Neuronal stem cell (in vitro differentiated cells): Measurements from ENCODE around the gene TMCC1.

Experiments used
- DNase-seq: peaks from one replicate; pipeline ENCODE4 v3.0.0-alpha.2; 2013; ENCODE audit warnings: low spot score
- H2AFZ ChIP-seq: one replicate; pipeline ENCODE4 v1.6.1; 2013; ENCODE audit warnings: mild to moderate bottlenecking, low read length, inconsistent platforms
- H2AK5ac ChIP-seq: 2 replicates; pipeline ENCODE4 v1.6.1; 2013; ENCODE audit warnings: low read depth, mild to moderate bottlenecking, inconsistent platforms, low read length, moderate library complexity, mixed read lengths
- H2BK120ac ChIP-seq: 2 replicates; pipeline ENCODE4 v1.6.1; 2013; ENCODE audit warnings: low read depth, mild to moderate bottlenecking, inconsistent platforms, low read length, moderate library complexity, mixed read lengths
- H2BK12ac ChIP-seq: one replicate; pipeline ENCODE4 v1.6.1; 2013; ENCODE audit warnings: low read length, inconsistent platforms
- H2BK15ac ChIP-seq: 2 replicates; pipeline ENCODE4 v1.6.1; 2013; ENCODE audit warnings: mild to moderate bottlenecking, low read length, inconsistent platforms, mixed read lengths
- H2BK5ac ChIP-seq: one replicate; pipeline ENCODE4 v1.6.1; 2013; ENCODE audit warnings: inconsistent platforms, mild to moderate bottlenecking, low read length, moderate library complexity
- H3K14ac ChIP-seq: one replicate; pipeline ENCODE4 v1.6.1; 2013; ENCODE audit warnings: low read length, inconsistent platforms
- H3K18ac ChIP-seq: 2 replicates; pipeline ENCODE4 v1.6.1; 2013; ENCODE audit warnings: low read length, inconsistent platforms
- H3K23ac ChIP-seq: 2 replicates; pipeline ENCODE4 v1.6.1; 2013; ENCODE audit warnings: low read depth, mild to moderate bottlenecking, mixed read lengths, low read length, inconsistent platforms; ENCODE audit not compliant: poor library complexity
- H3K27ac ChIP-seq: replicated peaks from 3 replicates; pipeline ENCODE4 v1.5.1; 2013; ENCODE audit warnings: low read length, inconsistent platforms
- H3K27me3 ChIP-seq, 3 experiments: 2 replicates each; pipeline ENCODE4 v1.6.1; 2013; ENCODE audit warnings: low read length in 3 of 3, mild to moderate bottlenecking in 2 of 3, inconsistent platforms in 1 of 3, low read depth in 1 of 3, mixed read lengths in 1 of 3, moderate library complexity in 1 of 3; ENCODE audit not compliant: control insufficient read depth in 3 of 3, insufficient read depth in 3 of 3
- H3K36me3 ChIP-seq, 2 donors: replicated peaks in 1 of 2; 2 replicates each; pipeline ENCODE4 v1.6.1; 2013; ENCODE audit warnings: low read length in 2 of 2; ENCODE audit not compliant: control insufficient read depth in 2 of 2, insufficient read depth in 2 of 2
- H3K4ac ChIP-seq: 2 replicates; pipeline ENCODE4 v1.6.1; 2013; ENCODE audit warnings: inconsistent platforms, mild to moderate bottlenecking, low read length, moderate library complexity
- H3K4me1 ChIP-seq, 2 donors: 1 replicate in 1 of 2; 2 replicates in 1 of 2; pipeline ENCODE4 v1.6.1; 2013; ENCODE audit warnings: low read length in 2 of 2, low read depth in 1 of 2; ENCODE audit not compliant: control insufficient read depth in 2 of 2, insufficient read depth in 1 of 2
- H3K4me2 ChIP-seq: one replicate; pipeline ENCODE4 v1.6.1; 2013; ENCODE audit warnings: mild to moderate bottlenecking, low read length, inconsistent platforms; ENCODE audit not compliant: insufficient read depth, poor library complexity, severe bottlenecking
- H3K4me3 ChIP-seq, 2 donors: 2 replicates each; pipeline ENCODE4 v1.5.1; 2013; ENCODE audit warnings: low read length in 2 of 2, mild to moderate bottlenecking in 2 of 2, inconsistent platforms in 1 of 2, moderate library complexity in 1 of 2
- H3K79me1 ChIP-seq: one replicate; pipeline ENCODE4 v1.6.1; 2013; ENCODE audit warnings: low read depth, mild to moderate bottlenecking, inconsistent platforms, low read length, moderate library complexity
- H3K9ac ChIP-seq: one replicate; pipeline ENCODE4 v1.6.1; 2013; ENCODE audit warnings: mild to moderate bottlenecking, low read depth, low read length, inconsistent platforms; ENCODE audit not compliant: poor library complexity
- H3K9me3 ChIP-seq, 2 donors: replicated peaks in 1 of 2; 2 replicates each; pipeline versions ENCODE3 to v1.6.1; 2013; ENCODE audit warnings: low read length in 2 of 2, mild to moderate bottlenecking in 2 of 2, inconsistent platforms in 1 of 2, low read depth in 1 of 2, mixed read lengths in 1 of 2, moderate library complexity in 1 of 2; ENCODE audit not compliant: control insufficient read depth in 2 of 2, insufficient read depth in 1 of 2
- H4K8ac ChIP-seq: one replicate; pipeline ENCODE4 v1.6.1; 2013; ENCODE audit warnings: low read depth, mild to moderate bottlenecking, inconsistent platforms, low read length, moderate library complexity
- H4K91ac ChIP-seq: one replicate; pipeline ENCODE4 v1.6.1; 2013; ENCODE audit warnings: low read length, low read depth, mild to moderate bottlenecking, inconsistent platforms; ENCODE audit not compliant: poor library complexity
- WGBS, 2 donors: extraction: QIAGEN DNeasy Blood & Tissue Kit; methylation state at CpG; one replicate each; pipeline ENCODE4 v1.1.7; 2013; ENCODE audit warnings: missing lambda C conversion rate in 2 of 2, mixed read lengths in 1 of 2; ENCODE audit not compliant: insufficient read length in 2 of 2, insufficient replicate concordance in 1 of 2; ENCODE audit errors: extremely low coverage in 2 of 2; 5-methylcytosine and 5-hydroxymethylcytosine counted together

TMCC1 gene

GRCh38 chr3:129897026-129897425 is 3.5 kb upstream of the TMCC1 start:
- H4K8ac ChIP-seq, result no peak overlapping the region
- no peak for DNase-seq
- no peak overlapping the region for H2AFZ ChIP-seq
- WGBS, 2 donors, result no CpG with 5 or more reads among the region's 3 CpGs
- no peak overlapping the region for H3K27ac ChIP-seq
- H3K27me3 ChIP-seq, result no peaks in the 10 kb centered on the region
- no peak overlapping the region for H3K14ac ChIP-seq
- no peak overlapping the region for H3K4ac ChIP-seq
- H3K9me3 ChIP-seq, result peaks cover 0 to 3% of the 10 kb centered on the region in 2 donors
- H2BK15ac ChIP-seq, result no peak overlapping the region
- no peak overlapping the region for H3K9ac ChIP-seq
- no peak overlapping the region for H3K4me2 ChIP-seq
- H3K23ac ChIP-seq, result no peak overlapping the region
- H2BK120ac ChIP-seq, result no peak overlapping the region
- H3K36me3 ChIP-seq, result peaks cover 0 to 8% of the 10 kb centered on the region in 2 donors
- H3K79me1 ChIP-seq, result no peaks in the 10 kb centered on the region
- H2AK5ac ChIP-seq, result no peak overlapping the region
- H3K4me3 ChIP-seq, result no peak overlapping the region
- H3K18ac ChIP-seq, result no peak overlapping the region
- H4K91ac ChIP-seq, result no peak overlapping the region
- H2BK12ac ChIP-seq, result no peak overlapping the region
- H2BK5ac ChIP-seq, result no peak overlapping the region
- peaks cover 1 to 3% of the 10 kb centered on the region in 2 donors for H3K4me1 ChIP-seq

GRCh38 chr3:129892857-129893580 is 492 bp downstream of the TMCC1 start:
- peak overlapping the region; percentile 93 for H3K18ac ChIP-seq
- H3K79me1 ChIP-seq, result peaks cover 2% of the 10 kb centered on the region
- peak overlapping the region; percentile 94 for H2AFZ ChIP-seq
- no peak overlapping the region for H2BK15ac ChIP-seq
- H3K36me3 ChIP-seq, result peaks cover 0 to 20% of the 10 kb centered on the region in 2 donors
- H3K9me3 ChIP-seq, result no peaks in the 10 kb centered on the region
- peak overlapping the region; percentile 86 for H3K27ac ChIP-seq
- H2BK120ac ChIP-seq, result no peak overlapping the region
- H2AK5ac ChIP-seq, result peak overlapping the region; percentile 54
- peak overlapping the region; percentile 56 for H3K4me2 ChIP-seq
- no peaks in the 10 kb centered on the region for H3K27me3 ChIP-seq
- H3K4me1 ChIP-seq, result peaks cover 5 to 17% of the 10 kb centered on the region in 2 donors
- H3K4me3 ChIP-seq, result peak overlapping the region; percentile 59 to 86
- no peak overlapping the region for H2BK12ac ChIP-seq
- no CpG with 5 or more reads among the region's 62 CpGs for WGBS, 2 donors
- H3K9ac ChIP-seq, result peak overlapping the region; percentile 91
- no peak overlapping the region for H4K8ac ChIP-seq
- peak overlapping the region; percentile 91 for H2BK5ac ChIP-seq
- no peak overlapping the region for H4K91ac ChIP-seq
- no peak overlapping the region for H3K4ac ChIP-seq
- H3K23ac ChIP-seq, result peak overlapping the region; percentile 77
- peak; percentile 72 for DNase-seq
- no peak overlapping the region for H3K14ac ChIP-seq

GRCh38 chr3:129892486-129892856 is 1.0 kb downstream of the TMCC1 start:
- H4K8ac ChIP-seq, result no peak overlapping the region
- H3K4me3 ChIP-seq, result peak overlapping the region; percentile 59 to 86
- no peak overlapping the region for H2BK120ac ChIP-seq
- H2AFZ ChIP-seq, result peak overlapping the region; percentile 94
- peak overlapping the region; percentile 91 for H2BK5ac ChIP-seq
- no peak overlapping the region for H2AK5ac ChIP-seq
- no peak overlapping the region for H4K91ac ChIP-seq
- peaks cover 5 to 17% of the 10 kb centered on the region in 2 donors for H3K4me1 ChIP-seq
- no peak overlapping the region for H2BK15ac ChIP-seq
- no peak overlapping the region for H3K14ac ChIP-seq
- no peaks in the 10 kb centered on the region for H3K9me3 ChIP-seq
- DNase-seq, result no peak
- H3K27me3 ChIP-seq, result no peaks in the 10 kb centered on the region
- no peak overlapping the region for H3K4ac ChIP-seq
- H3K79me1 ChIP-seq, result peaks cover 2% of the 10 kb centered on the region
- H3K36me3 ChIP-seq, result peaks cover 0 to 23% of the 10 kb centered on the region in 2 donors
- H2BK12ac ChIP-seq, result no peak overlapping the region
- H3K18ac ChIP-seq, result no peak overlapping the region
- no peak overlapping the region for H3K9ac ChIP-seq
- peak overlapping the region; percentile 86 for H3K27ac ChIP-seq
- H3K4me2 ChIP-seq, result peak overlapping the region; percentile 56
- H3K23ac ChIP-seq, result no peak overlapping the region
- WGBS, 2 donors, result no CpG with 5 or more reads among the region's 13 CpGs

- H3K4me3 ChIP-seq, result no peak overlapping the region
- WGBS, 2 donors, result no CpG with 5 or more reads among the region's 2 CpGs
Measured at GRCh38 chr3:129890891-129891290, 2.6 kb downstream of the TMCC1 start.

More at GRCh38 chr3:129890891-129891290, 2.6 kb downstream of the TMCC1 start:
- Histone ChIP-seq H2BK12ac (no peak overlapping the region), H3K4me2 (no peak overlapping the region), H4K8ac (no peak overlapping the region), H3K36me3 (peaks cover 0 to 28% of the 10 kb centered on the region in 2 donors), H2BK15ac (no peak overlapping the region), H3K18ac (no peak overlapping the region), H3K79me1 (peaks cover 2% of the 10 kb centered on the region), H4K91ac (no peak overlapping the region), H3K4me1 (peaks cover 5 to 17% of the 10 kb centered on the region in 2 donors), H3K9ac (no peak overlapping the region), H2AK5ac (no peak overlapping the region), H2AFZ (no peak overlapping the region), H3K9me3 (peaks cover 0 to 3% of the 10 kb centered on the region in 2 donors), H3K4ac (no peak overlapping the region), H3K27ac (no peak overlapping the region), H3K14ac (no peak overlapping the region), H3K23ac (no peak overlapping the region), H3K27me3 (no peaks in the 10 kb centered on the region), H2BK5ac (no peak overlapping the region), H2BK120ac (no peak overlapping the region)
- DNase-seq, result no peak
